A549 (cell line): ENCODE results near the gene HRK. TPM values are rescaled to one million over a fixed set of nuclear protein-coding genes. Genes with fewer than 3 reads are reported as not detected.

Experiments
- ATAC-seq, 2 experiments: fragments of 200-7000 bp in 1 of 2; fragments of >200 bp in 1 of 2; cut with Nextera tagmentation in 1 of 2; cut with Tn5 transposase in 1 of 2; 3 replicates each; pipeline versions ENCODE4 v1.8.0 to v1.9.1; 2018 to 2020; ENCODE audit warnings: mild to moderate bottlenecking in 1 of 2, moderate library complexity in 1 of 2
- CTCF ChIA-PET: fragments of 300-600 bp; sonication (Branson Sonifier 250); formaldehyde crosslinking; extraction: SDS; loops from one replicate; lab custom pipeline; 2021; ENCODE audit warnings: antibody characterized with exemption, inconsistent platforms; lab: Yijun Ruan, JAX
- POLR2A ChIA-PET: fragments of 350-600 bp; formaldehyde crosslinking; extraction: SDS; loops from one replicate; lab custom pipeline; 2021; ENCODE audit warnings: antibody characterized with exemption, inconsistent platforms; lab: Yijun Ruan, JAX
- DNase-seq, 2 experiments: peaks; one replicate each; pipeline versions ENCODE4 v3.0.0 to v3.0.0-alpha.2; 2011 to 2016; ENCODE audit warnings: low read depth in 1 of 2, low spot score in 1 of 2
- FAIRE-seq: peaks from 2 replicates; lab custom pipeline; 2011; peaks lifted over from hg19 to GRCh38; lab: Jason Lieb, UNC
- H3K27ac ChIP-seq, 2 experiments: fragments of >200 bp; sonication (Bioruptor Twin); formaldehyde crosslinking; 3 replicates each; pipeline ENCODE4 v1.5.1; 2016 to 2017
- H3K4me1 ChIP-seq: fragments of >200 bp; sonication (Bioruptor Twin); formaldehyde crosslinking; 3 replicates; pipeline ENCODE4 v1.6.1; 2016
- H3K4me2 ChIP-seq: fragments of >200 bp; sonication (Bioruptor Twin); formaldehyde crosslinking; 3 replicates; pipeline ENCODE4 v1.6.1; 2016
- H3K4me3 ChIP-seq: fragments of >200 bp; sonication (Bioruptor Twin); formaldehyde crosslinking; 3 replicates; pipeline ENCODE4 v1.5.1; 2016
- H3K9me3 ChIP-seq: fragments of >200 bp; sonication (Bioruptor Twin); formaldehyde crosslinking; 3 replicates; pipeline ENCODE4 v1.6.1; 2016
- BHLHE40 ChIP-seq: IDR thresholded peaks from 2 replicates; pipeline ENCODE4 v1.6.1; 2012; ENCODE audit warnings: low read depth, low read length, inconsistent platforms
- EHF ChIP-seq: fragments of 250-450 bp; sonication (Bioruptor Pico); IDR thresholded peaks from 2 replicates; pipeline ENCODE4 v1.5.0; 2020; ENCODE audit warnings: mild to moderate bottlenecking
- EHMT2 ChIP-seq: fragments of 200-600 bp; sonication (generic); IDR thresholded peaks from 2 replicates; pipeline ENCODE4 v1.6.1; 2016; ENCODE audit warnings: antibody characterized with exemption, low read depth, mild to moderate bottlenecking, moderate library complexity
- FOSB ChIP-seq: fragments of 250-450 bp; sonication (Bioruptor Pico); IDR thresholded peaks from 2 replicates; pipeline ENCODE4 v1.5.0; 2020; ENCODE audit warnings: mild to moderate bottlenecking, moderate library complexity
- HDAC2 ChIP-seq: fragments of 200-600 bp; sonication (generic); IDR thresholded peaks from 2 replicates; pipeline ENCODE4 v1.6.1; 2016
- HOXB13 ChIP-seq: fragments of 250-450 bp; sonication (Bioruptor Pico); IDR thresholded peaks from 2 replicates; pipeline ENCODE4 v1.5.0; 2020; ENCODE audit warnings: low read depth, mild to moderate bottlenecking, moderate library complexity
- HOXB5 ChIP-seq: fragments of 250-450 bp; sonication (Bioruptor Pico); IDR thresholded peaks from 2 replicates; pipeline ENCODE4 v1.5.0; 2020; ENCODE audit warnings: mild to moderate bottlenecking, moderate library complexity
- JUNB ChIP-seq: fragments of >200 bp; sonication (Bioruptor Twin); formaldehyde crosslinking; IDR thresholded peaks from 2 replicates; pipeline ENCODE4 v1.6.1; 2016
- PHF8 ChIP-seq: fragments of 200-600 bp; sonication (generic); IDR thresholded peaks from 2 replicates; pipeline ENCODE4 v1.6.1; 2016; ENCODE audit warnings: low read depth, mild to moderate bottlenecking, antibody characterized with exemption, moderate library complexity, borderline replicate concordance
- POLR2AphosphoS2 ChIP-seq: conservative IDR thresholded peaks from 2 replicates; pipeline ENCODE4 v1.6.1; 2012; ENCODE audit warnings: low read length, improper control_type of control experiment, inconsistent platforms
- RAD21 ChIP-seq, 2 experiments: fragments of >200 bp in 1 of 2; sonication (Bioruptor Twin) in 1 of 2; formaldehyde crosslinking in 1 of 2; IDR thresholded peaks in 1 of 2; conservative IDR thresholded peaks in 1 of 2; 2 replicates in 1 of 2; 3 replicates in 1 of 2; pipeline ENCODE4 v1.6.1; 2012 to 2018; ENCODE audit warnings: inconsistent platforms in 1 of 2
- RFX5 ChIP-seq: fragments of 450-650 bp; IDR thresholded peaks from 2 replicates; pipeline ENCODE4 v1.7.1; 2014; ENCODE audit warnings: antibody characterized with exemption, mild to moderate bottlenecking, moderate library complexity
- SMC3 ChIP-seq: fragments of >200 bp; sonication (Bioruptor Twin); formaldehyde crosslinking; IDR thresholded peaks from 3 replicates; pipeline ENCODE4 v1.6.1; 2018; ENCODE audit warnings: inconsistent platforms
- SREBF2 ChIP-seq: fragments of 450-650 bp; IDR thresholded peaks from 2 replicates; pipeline ENCODE4 v1.6.1; 2014; ENCODE audit warnings: mild to moderate bottlenecking, moderate library complexity
- TP53 ChIP-seq: fragments of 250-450 bp; sonication (Bioruptor Pico); IDR thresholded peaks from 2 replicates; pipeline ENCODE4 v1.5.0; 2021; ENCODE audit warnings: mild to moderate bottlenecking, moderate library complexity
- WGBS: methylation state at CpG from one replicate; pipeline ENCODE4 v1.1.6; 2017; ENCODE audit errors: missing lambda C conversion rate; 5-methylcytosine and 5-hydroxymethylcytosine counted together
- polyA plus RNA-seq, 4 experiments: library from polyadenylated mRNA; depleted of rRNA in 3 of 4; stranded (reverse); fragments of >200 nt; fragmentation: RNase III in 1 of 4; extraction: RNeasy Plus Mini Kit Qiagen cat#74134 plus additional on column Dnase treatment in 1 of 4; gene quantifications; 2 replicates in 3 of 4; 3 replicates in 1 of 4; pipeline ENCODE4 v1.2.3, GENCODE V29; 2011 to 2017
- TF ChIP-seq, protein P1 (sequence below): fragments of >200 bp; sonication (Bioruptor Twin); formaldehyde crosslinking; IDR thresholded peaks from 2 replicates; pipeline ENCODE4 v1.6.1; 2016
- TF ChIP-seq, protein P2 (sequence below): fragments of >200 bp; sonication (Bioruptor Twin); formaldehyde crosslinking; IDR thresholded peaks from 3 replicates; pipeline ENCODE4 v1.6.1; 2016
- TF ChIP-seq, protein P3 (sequence below): fragments of 250-450 bp; sonication (Bioruptor Pico); IDR thresholded peaks from 2 replicates; pipeline ENCODE4 v1.5.0; 2021; ENCODE audit warnings: mild to moderate bottlenecking, moderate library complexity, borderline replicate concordance
- TF ChIP-seq, protein P4 (sequence below): IDR thresholded peaks from 2 replicates; pipeline ENCODE4 v1.6.1; 2012
- TF ChIP-seq, protein P5 (sequence below): IDR thresholded peaks from 2 replicates; pipeline ENCODE4 v1.6.1; 2012; ENCODE audit warnings: low read depth, borderline replicate concordance
- TF ChIP-seq, protein P6 (sequence below): fragments of 450-650 bp; IDR thresholded peaks from 2 replicates; pipeline ENCODE4 v1.6.1; 2014; ENCODE audit warnings: antibody characterized with exemption
- TF ChIP-seq, protein P7 (sequence below): fragments of >200 bp; sonication (Bioruptor Twin); formaldehyde crosslinking; IDR thresholded peaks from 3 replicates; pipeline ENCODE4 v1.5.1; 2016

HRK gene
- polyA plus RNA-seq, 2 of the 4 experiments (the other 2 are of a cell fraction), result 0.13 to 0.34 TPM

DNA sequence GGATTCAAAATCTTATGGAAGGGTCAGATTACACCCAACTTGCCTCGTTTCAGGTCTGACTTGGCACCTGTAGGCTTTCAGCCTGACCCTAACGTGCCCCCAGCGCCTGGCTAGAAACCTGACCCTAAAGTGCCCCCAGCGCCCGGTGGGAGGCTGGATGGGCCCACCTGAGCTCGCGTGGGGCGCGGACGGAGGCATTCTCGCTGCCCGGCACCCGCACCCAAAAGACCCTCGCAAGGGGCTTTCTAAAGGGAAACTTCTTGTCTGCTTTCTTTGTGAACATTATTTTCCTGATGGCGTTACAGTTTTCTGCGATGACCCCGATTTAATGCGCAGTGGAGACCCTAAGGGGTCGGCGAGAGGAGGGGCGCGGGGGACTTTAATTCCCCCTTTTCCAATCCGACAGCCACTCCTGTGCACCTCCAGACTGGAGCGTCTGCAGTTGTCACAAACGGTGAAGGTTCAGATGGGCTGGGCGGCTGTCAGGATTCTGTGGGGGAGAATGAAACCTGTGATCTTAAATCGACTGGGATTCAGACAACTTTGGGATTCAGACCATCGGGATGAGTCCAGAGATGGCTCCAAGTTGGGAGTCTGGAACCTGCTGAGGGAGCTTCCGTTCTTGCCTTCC is 751 bp upstream of the HRK start:
- ATAC-seq (peak in 1 of 2 experiments; percentile 5; a peak in 3 of 6 replicates), DNase-seq (no peak), FAIRE-seq (no peak)
- Histone ChIP-seq H3K27ac (peak overlapping the region; percentile 68 to 87; a peak in 5 of 6 replicates), H3K4me2 (peak overlapping the region; percentile 89), H3K4me3 (peak overlapping the region; percentile 47), H3K4me1 (peaks cover 24% of the 10 kb centered on the region), H3K9me3 (no peaks in the 10 kb centered on the region)
- TF ChIP-seq JUNB, result no peak
- TF ChIP-seq SREBF2, result no peak
- no peak for TF ChIP-seq BHLHE40
- no peak for TF ChIP-seq RFX5
- no peak for TF ChIP-seq TP53 (CRISPR knock-in tag)
- TF ChIP-seq HDAC2, result no peak
- TF ChIP-seq, protein P1, sequence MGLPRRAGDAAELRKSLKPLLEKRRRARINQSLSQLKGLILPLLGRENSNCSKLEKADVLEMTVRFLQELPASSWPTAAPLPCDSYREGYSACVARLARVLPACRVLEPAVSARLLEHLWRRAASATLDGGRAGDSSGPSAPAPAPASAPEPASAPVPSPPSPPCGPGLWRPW, result no peak
- no peak for TF ChIP-seq EHF (CRISPR knock-in tag)
- TF ChIP-seq, protein P2, sequence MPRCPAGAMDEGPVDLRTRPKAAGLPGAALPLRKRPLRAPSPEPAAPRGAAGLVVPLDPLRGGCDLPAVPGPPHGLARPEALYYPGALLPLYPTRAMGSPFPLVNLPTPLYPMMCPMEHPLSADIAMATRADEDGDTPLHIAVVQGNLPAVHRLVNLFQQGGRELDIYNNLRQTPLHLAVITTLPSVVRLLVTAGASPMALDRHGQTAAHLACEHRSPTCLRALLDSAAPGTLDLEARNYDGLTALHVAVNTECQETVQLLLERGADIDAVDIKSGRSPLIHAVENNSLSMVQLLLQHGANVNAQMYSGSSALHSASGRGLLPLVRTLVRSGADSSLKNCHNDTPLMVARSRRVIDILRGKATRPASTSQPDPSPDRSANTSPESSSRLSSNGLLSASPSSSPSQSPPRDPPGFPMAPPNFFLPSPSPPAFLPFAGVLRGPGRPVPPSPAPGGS, result no peak
- TF ChIP-seq, protein P3, sequence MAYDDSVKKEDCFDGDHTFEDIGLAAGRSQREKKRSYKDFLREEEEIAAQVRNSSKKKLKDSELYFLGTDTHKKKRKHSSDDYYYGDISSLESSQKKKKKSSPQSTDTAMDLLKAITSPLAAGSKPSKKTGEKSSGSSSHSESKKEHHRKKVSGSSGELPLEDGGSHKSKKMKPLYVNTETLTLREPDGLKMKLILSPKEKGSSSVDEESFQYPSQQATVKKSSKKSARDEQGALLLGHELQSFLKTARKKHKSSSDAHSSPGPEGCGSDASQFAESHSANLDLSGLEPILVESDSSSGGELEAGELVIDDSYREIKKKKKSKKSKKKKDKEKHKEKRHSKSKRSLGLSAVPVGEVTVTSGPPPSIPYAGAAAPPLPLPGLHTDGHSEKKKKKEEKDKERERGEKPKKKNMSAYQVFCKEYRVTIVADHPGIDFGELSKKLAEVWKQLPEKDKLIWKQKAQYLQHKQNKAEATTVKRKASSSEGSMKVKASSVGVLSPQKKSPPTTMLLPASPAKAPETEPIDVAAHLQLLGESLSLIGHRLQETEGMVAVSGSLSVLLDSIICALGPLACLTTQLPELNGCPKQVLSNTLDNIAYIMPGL (CRISPR knock-in tag), result no peak
- no peak for TF ChIP-seq PHF8
- TF ChIP-seq, protein P4, sequence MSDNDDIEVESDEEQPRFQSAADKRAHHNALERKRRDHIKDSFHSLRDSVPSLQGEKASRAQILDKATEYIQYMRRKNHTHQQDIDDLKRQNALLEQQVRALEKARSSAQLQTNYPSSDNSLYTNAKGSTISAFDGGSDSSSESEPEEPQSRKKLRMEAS, result no peak
- TF ChIP-seq EHMT2, result no peak
- TF ChIP-seq FOSB (CRISPR knock-in tag), result no peak
- TF ChIP-seq, protein P5, sequence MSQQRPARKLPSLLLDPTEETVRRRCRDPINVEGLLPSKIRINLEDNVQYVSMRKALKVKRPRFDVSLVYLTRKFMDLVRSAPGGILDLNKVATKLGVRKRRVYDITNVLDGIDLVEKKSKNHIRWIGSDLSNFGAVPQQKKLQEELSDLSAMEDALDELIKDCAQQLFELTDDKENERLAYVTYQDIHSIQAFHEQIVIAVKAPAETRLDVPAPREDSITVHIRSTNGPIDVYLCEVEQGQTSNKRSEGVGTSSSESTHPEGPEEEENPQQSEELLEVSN, result no peak
- TF ChIP-seq HOXB5 (CRISPR knock-in tag), result no peak
- 9% methylated on average over 29 of the region's 29 CpGs for WGBS
- CTCF ChIA-PET, result interaction anchor here (0.6 to 3.7 kb wide), 33 partner anchors 9 to 452 kb away, joined by 3 to 22 read pairs (median 3); no protein-coding TSS in a partner anchor
- POLR2A ChIA-PET, result interaction anchor here (0.6 to 1.5 kb wide), 3 partner anchors 19 to 149 kb away, joined by 3 to 4 read pairs (median 3); no protein-coding TSS in a partner anchor

DNA sequence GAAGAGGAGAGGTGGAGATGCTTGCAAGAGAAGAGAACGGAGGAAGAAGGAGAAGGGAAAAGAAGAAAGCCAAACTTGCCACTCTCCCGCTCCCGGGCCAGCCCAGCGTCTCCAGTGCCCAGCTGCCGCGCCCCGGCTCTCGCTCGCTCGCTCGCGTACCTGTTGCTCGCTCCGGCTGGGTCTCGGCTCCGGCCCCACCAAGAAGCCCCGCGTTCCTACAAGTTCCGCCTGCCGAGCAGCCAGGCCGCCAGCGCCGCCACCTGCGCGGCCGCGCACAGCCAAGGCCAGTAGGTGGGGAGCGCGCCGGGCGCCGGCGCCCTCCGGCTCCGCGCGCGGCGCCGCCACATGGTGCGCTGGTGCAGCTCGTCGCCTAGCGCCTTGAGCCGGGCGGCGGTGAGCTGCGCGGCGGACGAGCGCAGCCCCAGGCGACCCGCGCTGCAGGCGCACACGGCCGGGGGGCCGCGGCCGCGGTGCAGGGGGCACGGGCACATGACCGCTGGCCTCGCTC is 370 bp downstream of the HRK start:
- peak overlapping the region; percentile 68 to 87; a peak in 5 of 6 replicates for H3K27ac ChIP-seq
- CTCF ChIA-PET, result interaction anchor here (0.8 to 3.7 kb wide), 16 partner anchors 10 to 177 kb away, joined by 3 to 22 read pairs (median 4); no protein-coding TSS in a partner anchor
- 1% methylated on average over 18 of the region's 65 CpGs for WGBS
- TF ChIP-seq, protein P5, result 0 out of 2 replicates have a peak, but pooled peaks have one; percentile 58
- TF ChIP-seq, protein P4, result peak; percentile 52; the same call in 1 of the 2 replicates
- TF ChIP-seq RAD21 (conservative IDR thresholded peaks at IDR 0.05 in 1 of 2, IDR thresholded peaks at IDR 0.05 in 1 of 2), result peak; percentile 14 to 27; a peak in 2 of 5 replicates
- TF ChIP-seq, protein P6, sequence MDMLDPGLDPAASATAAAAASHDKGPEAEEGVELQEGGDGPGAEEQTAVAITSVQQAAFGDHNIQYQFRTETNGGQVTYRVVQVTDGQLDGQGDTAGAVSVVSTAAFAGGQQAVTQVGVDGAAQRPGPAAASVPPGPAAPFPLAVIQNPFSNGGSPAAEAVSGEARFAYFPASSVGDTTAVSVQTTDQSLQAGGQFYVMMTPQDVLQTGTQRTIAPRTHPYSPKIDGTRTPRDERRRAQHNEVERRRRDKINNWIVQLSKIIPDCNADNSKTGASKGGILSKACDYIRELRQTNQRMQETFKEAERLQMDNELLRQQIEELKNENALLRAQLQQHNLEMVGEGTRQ, result no peak
- peak; percentile 27; the same call in 2 of the 3 replicates for TF ChIP-seq SMC3
- TF ChIP-seq, protein P7, sequence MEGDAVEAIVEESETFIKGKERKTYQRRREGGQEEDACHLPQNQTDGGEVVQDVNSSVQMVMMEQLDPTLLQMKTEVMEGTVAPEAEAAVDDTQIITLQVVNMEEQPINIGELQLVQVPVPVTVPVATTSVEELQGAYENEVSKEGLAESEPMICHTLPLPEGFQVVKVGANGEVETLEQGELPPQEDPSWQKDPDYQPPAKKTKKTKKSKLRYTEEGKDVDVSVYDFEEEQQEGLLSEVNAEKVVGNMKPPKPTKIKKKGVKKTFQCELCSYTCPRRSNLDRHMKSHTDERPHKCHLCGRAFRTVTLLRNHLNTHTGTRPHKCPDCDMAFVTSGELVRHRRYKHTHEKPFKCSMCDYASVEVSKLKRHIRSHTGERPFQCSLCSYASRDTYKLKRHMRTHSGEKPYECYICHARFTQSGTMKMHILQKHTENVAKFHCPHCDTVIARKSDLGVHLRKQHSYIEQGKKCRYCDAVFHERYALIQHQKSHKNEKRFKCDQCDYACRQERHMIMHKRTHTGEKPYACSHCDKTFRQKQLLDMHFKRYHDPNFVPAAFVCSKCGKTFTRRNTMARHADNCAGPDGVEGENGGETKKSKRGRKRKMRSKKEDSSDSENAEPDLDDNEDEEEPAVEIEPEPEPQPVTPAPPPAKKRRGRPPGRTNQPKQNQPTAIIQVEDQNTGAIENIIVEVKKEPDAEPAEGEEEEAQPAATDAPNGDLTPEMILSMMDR, result peak; percentile 35; the same call in 2 of the 3 replicates
- TF ChIP-seq HOXB13, result no peak
- no peak for TF ChIP-seq POLR2AphosphoS2
- TF ChIP-seq HDAC2, result 0 out of 2 replicates have a peak, but pooled peaks have one; percentile 1
- peak; percentile 80 for ATAC-seq
- POLR2A ChIA-PET, result interaction anchor here (0.6 to 1.5 kb wide), 3 partner anchors 30 to 143 kb away, joined by 3 to 4 read pairs (median 3); partner anchors contain the start of genes FBXW8 and RNFT2
- H3K4me3 ChIP-seq, result peak overlapping the region; percentile 47
- peaks cover 24% of the 10 kb centered on the region for H3K4me1 ChIP-seq
- FAIRE-seq, result no peak
- H3K4me2 ChIP-seq, result peak overlapping the region; percentile 89
- no peaks in the 10 kb centered on the region for H3K9me3 ChIP-seq
- DNase-seq, result peak; percentile 63 to 76
